Posterior cingulate gyrus (tissue), 11 donors: ENCODE results near the gene ATP5MK.
"Not testable (repeated sequence)": the region's sequence is repeated elsewhere in the genome, so short reads cannot be mapped to it uniquely, and the experiment has no call there.

Source experiments
- DNase-seq, 10 donors: peaks; one replicate each; pipeline versions ENCODE4 v3.0.0 to v3.0.0-alpha.2; 2020 to 2021; ENCODE audit warnings: mixed read lengths in 3 of 10
- intact Hi-C: fragments of 100-400 bp; cut with DNase I; formaldehyde crosslinking; loops from one replicate; pipeline ENCODE4 v1.15.1; 2023

The ATP5MK gene, protein sequence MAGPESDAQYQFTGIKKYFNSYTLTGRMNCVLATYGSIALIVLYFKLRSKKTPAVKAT

DNA sequence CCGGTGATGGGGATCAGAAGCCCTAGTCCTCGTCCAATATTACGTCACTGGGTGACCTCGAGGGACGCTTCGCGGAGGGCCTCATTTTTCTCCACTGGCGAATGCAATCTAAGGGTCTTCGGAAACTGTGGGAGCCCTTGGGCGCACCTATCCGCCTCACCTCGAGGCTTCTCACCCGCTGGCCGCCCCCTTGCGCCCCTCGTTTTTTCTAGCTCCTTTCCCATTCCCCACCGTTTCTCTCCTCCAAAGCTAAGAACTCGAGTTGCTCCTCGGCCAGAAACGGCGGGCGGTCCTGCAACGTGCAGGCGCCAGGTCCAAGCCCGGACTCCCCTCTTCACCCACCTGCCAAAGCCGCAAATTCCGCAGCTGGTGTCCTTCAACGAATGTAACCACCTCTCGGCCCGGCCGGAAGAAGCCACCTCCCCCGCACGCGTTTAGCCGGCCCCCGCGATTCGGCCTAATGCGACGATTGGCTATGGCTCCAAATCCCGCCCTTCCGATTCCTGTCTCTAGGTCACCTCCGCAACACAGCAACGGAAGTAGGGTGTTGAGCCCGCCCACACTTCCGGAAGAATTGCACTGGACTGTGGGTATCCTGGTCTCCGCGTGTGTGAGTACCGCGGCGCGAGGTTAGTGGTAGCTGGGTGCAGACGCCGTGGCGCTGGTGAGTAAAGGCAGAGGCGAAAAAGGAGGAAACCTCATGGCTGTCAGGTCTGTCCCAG is at the start of gene ATP5MK, which contains the start of gene PDCD11:
Gene ATP5MK (minus strand): TSS at position 409 of the 722 bp plus-strand sequence. CDS start 4,018 bp downstream, outside the sequence.
Gene PDCD11 (plus strand): TSS at position 560 of the 722 bp plus-strand sequence. CDS start 1,801 bp downstream, outside the sequence.
- peak; percentile 97 to 100 (median 98) for DNase-seq
- intact Hi-C loops, result no loop called here

DNA sequence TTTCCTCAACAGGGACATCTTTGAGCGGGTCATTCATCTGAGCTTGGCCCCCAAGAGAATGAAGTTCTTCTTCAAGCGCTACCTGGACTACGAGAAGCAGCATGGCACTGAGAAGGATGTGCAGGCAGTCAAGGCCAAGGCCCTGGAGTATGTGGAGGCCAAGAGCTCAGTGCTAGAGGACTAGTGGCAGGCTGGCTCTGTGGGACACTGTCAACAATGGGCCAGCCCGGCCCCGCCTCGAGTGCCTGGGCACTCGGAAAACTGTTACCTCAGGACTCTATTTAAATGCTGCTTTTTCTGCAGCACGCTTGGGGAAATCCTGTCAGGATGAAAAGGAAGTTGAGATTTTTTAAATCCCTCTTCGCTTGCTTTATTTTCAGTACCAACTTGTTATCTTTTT is 49.1 kb upstream of the ATP5MK start:
- DNase-seq, result peak in 3 of 10 donors; percentile 6 to 50 (median 47)
- intact Hi-C loops, result no loop called here

DNA sequence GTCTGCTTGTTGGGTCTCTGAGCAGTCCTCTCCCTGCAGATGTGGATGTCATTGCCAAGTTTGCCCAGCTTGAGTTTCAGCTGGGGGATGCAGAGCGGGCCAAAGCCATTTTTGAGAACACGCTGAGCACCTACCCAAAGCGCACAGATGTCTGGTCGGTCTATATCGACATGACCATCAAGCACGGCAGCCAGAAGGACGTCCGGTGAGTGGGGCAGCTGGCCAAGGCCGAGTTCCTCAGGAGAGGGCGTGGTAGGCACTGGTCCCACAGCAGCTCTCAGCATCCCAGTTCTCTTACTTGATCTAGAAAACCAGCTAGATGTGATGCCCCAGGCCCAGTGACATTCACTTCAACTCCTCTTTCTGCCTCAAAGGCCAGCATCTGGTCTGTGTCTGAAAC is 48.2 kb upstream of the ATP5MK start:
- DNase-seq, result peak in 3 of 10 donors; percentile 26 to 70 (median 47)
- intact Hi-C loops, result no loop called here

DNA sequence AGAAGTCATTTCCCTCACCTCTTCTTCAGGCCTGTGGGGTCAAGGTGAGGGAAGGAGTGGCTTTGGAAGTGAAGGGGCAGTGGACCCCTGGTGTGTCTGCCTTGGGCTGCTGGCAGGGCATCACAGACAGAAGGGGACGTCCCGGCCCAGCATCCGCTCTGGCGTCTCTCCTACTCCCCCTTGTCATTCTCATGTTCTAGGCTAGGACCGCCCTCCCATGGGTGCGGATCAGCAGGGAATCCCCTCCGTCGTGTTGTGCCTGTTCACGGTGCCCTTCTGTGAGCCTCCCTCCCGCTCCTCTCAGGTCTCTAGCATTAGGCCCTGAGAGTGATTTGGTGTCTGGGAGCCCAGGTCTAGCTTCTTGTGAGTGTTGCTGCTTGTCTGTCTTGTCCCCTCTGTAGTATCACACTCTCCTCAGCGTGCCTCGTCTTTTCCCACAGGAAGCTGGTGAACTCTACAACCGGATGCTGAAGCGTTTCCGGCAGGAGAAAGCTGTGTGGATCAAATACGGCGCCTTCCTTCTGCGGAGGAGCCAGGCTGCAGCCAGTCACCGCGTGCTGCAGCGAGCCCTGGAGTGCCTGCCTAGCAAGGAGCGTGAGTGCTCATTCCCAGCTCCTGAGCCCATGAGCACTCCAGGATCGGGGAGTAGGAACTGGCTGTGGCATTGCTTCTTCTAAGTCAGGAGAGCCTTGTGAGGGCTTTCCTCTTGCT is 47.4 kb upstream of the ATP5MK start:
- DNase-seq, result peak in 2 of 10 donors; percentile 45 to 79
- intact Hi-C loops, result no loop called here

DNA sequence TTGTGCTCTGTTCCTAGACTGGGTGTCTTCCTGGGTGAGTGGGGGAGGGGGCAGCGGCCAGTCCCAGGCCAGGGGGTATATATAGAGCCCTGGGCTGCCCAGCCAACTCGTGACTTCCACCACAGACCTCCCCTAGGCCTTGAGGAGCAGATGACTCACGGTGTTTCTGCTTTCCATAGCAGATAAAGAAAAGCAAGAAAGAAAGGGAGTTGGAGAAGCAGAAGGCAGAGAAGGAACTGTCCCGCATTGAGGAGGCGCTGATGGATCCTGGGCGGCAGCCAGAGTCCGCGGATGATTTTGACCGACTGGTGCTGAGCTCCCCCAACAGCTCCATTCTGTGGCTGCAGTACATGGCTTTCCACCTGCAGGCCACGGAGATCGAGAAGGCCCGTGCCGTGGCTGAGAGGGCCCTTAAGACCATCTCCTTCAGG is 45.8 kb upstream of the ATP5MK start:
- intact Hi-C loops, result no loop called here
- DNase-seq, result peak in 4 of 10 donors; percentile 34 to 89 (median 64)

DNA sequence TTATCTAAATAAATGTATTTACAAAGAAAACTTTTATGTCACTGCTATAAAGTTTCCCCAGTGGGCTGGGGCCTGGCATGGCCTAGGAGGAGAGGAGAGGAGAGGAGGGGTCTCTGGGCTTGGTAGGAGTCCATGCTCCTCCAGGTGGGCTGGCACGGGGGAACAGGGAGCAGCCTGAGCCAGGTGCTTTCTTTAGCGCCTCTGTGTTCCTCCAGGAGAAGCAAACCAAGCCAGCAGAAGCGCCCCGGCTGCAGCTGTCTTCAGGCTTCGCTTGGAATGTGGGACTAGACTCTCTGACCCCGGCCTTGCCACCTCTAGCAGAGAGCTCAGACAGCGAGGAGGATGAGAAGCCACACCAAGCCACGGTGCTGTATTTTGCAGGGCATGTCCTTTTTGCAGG is 45.3 kb upstream of the ATP5MK start:
- peak in 2 of 10 donors; percentile 67 to 75 for DNase-seq
- intact Hi-C loops, result no loop called here

DNA sequence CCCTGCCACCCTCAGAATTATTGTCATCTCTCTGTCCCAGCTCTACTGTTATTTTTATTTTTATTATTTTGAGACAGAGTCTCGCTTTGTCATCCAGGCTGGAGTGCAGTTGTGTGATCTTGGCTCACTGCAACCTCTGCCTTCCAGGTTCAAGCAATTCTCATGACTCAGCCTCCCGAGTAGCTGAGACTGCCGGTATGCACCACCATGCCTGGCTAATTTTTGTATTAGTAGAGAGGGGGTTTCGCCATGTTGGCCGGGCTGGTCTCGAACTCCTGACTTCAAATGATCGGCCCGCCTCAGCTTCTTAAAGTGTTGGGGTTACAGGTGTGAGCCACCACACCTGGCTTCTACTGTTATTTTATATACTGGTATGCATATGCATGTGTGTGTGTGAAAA is 44.9 kb upstream of the ATP5MK start:
- intact Hi-C loops, result no loop called here
- DNase-seq, result peak in 2 of 10 donors; percentile 28 to 52

DNA sequence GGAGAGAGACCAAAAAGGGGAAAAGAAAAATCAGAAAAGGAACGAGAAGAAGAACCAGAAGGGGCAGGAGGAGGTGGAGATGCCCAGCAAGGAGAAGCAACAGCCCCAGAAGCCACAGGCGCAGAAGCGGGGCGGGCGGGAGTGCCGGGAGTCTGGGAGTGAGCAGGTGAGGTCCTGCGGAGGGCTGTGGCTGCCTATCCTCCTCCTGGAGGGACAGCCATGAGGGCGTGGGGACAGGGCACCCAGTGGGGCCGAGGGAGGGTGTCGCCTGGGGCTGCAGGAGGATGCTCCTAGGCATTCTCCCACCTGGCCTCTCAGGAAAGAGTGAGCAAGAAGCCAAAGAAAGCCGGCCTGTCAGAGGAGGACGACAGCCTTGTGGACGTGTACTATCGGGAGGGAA is 44.1 kb upstream of the ATP5MK start:
- peak in 2 of 10 donors; percentile 75 to 80 for DNase-seq
- intact Hi-C loops, result no loop called here

DNA sequence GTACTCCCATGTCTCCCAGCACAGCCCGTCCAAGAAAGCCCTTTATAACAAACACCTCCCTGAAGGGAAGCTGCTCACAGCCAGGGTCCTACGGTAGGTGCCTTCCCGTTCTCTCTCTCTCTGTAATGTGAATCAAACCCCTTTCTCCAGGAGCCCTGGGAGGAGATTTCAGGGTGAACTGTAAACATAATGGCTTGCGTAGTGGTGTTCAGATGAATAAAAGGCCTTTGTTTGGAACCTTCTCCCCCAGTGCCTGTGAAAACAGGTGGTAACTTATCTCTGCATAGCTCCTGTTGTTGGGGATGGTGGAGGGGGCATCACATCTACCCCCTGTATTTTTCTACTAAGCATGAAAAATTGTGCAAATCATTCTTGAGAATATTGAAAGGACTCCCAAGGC is 43.5 kb upstream of the ATP5MK start:
- intact Hi-C loops, result no loop called here
- DNase-seq, result no peak

DNA sequence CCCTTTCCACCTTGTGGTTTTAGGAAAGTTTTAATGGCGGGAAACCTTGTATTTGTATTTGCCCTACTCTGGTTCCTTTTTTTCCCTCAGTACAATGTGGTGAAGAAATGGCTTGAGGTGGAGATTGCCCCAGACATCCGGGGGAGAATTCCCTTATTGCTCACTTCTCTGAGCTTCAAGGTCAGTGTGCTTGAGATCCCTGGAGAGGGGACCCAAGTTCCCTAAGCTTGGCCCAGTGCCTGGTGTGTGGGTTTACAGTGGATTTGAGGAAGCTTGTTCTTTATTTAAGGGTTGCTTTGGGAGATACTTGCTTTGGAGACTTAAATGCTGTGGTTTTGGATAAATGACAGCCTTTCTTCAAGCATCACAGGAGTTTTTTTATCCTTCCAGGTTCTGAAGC is 37.6 kb upstream of the ATP5MK start:
- DNase-seq, result no peak
- intact Hi-C loops, result no loop called here

DNA sequence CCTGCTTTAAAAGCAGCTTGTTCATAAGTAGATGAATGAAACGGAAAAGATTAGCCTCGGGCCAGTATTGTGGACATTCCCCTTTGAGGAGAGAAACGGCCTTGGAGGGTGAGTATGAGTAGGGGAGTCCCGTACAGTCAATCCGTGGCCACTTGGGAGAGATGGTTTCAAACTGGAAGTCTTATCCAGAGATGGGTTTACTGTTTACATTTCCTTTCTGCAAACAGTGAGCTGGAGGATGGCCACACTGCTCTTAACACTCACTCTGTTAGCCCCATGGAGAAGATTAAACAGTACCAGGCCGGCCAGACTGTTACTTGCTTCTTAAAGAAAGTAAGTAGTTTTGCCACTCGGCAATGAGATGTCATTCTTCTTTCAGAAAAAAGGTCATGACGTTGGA is 35.6 kb upstream of the ATP5MK start:
- DNase-seq, result no peak
- intact Hi-C loops, result no loop called here

DNA sequence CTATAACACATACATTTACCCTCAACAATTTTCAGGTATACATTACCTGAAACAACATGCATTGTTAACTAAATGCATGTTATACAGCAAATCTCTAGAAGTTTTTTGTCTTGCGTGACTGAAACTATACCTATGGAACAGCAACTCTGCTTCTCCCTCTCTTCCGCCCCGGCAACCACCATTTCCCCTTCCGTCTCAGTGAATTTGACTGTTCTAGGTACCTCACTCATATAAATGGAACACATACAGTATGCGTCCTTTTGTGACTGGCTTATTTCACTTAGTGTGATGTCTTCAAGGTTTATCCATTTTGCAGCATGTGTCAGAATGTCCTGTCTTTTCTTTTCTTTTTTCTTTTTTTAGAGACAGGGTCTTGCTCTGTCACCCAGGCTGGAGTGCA is 33.4 kb upstream of the ATP5MK start:
- intact Hi-C loops, result no loop called here
- DNase-seq, result no peak

DNA sequence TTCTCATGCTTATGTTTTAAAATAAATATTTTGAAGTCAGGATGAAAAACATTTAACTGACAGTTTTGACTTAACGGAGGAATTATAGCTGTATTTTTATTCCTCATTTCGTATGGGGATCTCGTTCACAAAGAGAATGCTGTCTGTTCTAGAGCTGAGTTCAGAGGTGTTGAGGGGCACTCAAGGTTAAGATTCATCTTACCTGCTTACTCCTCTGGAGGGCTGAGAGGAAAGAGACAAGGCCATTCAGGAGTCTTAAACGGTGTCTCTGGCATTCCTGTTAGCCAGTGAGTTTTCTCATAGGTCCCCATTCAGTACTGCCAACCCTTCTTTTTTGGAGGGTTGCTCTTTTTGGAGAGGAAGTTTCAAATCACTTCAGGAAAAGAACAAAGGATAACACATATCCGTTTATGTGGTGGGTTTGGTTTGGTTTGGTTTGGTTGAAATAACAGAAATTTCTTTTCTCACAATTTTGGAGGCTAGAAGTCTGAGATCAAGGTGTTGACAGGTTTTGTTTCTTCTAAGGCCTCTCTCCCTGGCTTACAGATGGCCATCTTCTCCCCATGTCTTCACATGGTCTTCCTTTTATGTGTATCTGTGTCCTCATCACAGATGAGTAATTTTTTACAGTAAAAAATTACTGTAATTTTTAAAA is 32.8 kb upstream of the ATP5MK start:
- intact Hi-C loops, result no loop called here
- DNase-seq, result no peak

DNA sequence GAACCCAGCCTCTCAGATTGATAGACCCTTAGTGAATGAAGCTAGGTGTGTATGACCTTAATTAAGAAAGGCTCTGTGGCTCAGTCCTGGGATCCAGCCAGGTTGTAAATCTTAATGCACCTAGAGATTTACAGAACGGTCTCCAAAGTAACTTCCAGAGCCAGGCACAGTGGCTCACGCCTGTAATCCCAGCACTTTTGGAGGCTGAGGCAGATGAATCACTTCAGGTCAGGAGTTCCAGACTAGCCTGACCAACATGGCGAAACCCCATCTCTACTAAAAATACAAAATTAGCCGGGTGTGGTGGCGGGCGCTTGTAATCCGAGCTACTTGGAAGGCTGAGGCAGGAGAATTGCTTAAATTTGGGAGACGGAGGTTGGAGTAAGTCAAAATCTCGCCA is 31.6 kb upstream of the ATP5MK start:
- intact Hi-C loops, result no loop called here

DNA sequence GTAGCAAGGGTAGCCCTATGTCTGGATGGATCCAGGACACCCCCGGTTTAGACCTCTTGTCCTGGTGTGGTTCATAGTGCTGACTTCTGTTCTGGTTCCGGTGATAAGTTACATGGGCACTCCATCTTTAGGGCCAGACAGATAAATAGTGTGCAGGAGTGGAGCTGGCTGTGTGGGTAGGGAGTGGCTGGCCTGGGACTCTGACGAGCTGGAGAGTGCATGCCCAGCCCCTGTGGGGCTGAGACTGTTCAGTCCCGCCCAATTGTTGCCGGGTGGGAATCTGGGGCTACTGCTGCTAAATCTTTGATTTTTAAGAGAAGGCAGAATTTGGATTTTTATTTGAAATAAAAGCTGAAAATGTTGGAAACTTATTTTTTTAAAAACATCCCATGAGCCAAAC is 27.5 kb upstream of the ATP5MK start:
- DNase-seq, result no peak
- intact Hi-C loops, result no loop called here

More for the DNA sequence above, 31.6 kb upstream of the ATP5MK start:
- no peak for DNase-seq

DNA sequence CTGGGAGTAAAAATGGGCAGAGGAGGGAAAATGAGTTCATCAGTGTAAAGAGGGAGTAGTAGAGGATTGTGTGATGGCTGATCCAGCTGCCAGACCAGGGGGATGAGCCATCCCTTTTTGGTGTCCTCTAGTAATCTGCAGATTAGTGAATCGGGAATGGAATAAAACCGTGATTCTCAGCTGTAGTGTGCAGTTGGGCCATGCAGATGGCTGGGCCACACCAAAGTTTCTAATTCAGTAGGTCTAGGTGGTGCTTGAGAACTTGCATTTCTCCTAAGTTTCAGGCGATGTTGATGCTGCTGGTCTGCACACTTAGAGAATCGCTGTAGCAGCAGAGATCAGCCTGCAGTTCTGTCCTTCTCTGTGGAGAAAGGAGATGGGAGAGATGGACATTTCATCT is 22.8 kb upstream of the ATP5MK start:
- intact Hi-C loops, result no loop called here
- no peak for DNase-seq

DNA sequence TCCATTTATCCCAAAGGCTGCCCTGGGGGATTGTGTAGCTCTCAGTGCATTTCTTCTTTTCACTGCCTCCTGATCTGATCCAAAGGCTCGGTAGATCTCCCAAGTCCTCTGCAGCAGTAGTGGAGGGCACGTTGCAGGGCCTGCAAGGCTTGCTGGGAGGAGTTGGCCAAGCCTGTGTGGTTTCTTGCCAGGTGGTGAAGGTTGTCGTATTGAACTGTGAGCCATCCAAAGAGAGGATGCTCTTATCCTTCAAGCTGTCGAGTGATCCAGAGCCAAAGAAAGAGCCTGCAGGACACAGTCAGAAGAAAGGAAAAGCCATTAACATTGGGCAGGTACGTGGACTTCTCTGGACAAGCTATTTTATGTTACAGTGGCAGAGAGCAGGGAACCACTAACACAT is 21.3 kb upstream of the ATP5MK start:
- intact Hi-C loops, result loop anchor here (2.0 kb wide), 1 partner anchor 67 kb away; no protein-coding TSS in a partner anchor
- DNase-seq, result no peak

DNA sequence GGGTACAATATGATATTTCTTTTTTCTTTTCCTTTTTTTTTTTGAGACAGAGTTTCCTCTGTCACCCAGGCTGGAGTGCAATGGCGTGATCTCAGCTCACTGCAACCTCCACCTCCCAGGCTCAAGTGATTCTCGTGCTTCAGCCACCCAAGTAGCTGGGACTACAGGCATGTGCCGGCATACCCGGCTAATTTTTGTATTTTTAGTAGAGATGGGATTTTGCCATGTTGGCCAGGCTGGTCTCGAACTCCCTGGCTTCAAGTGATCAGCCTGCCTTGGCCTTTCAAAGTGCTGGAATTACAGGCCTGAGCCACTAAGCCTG is 20.8 kb upstream of the ATP5MK start:
- intact Hi-C loops, result loop anchor here (2.0 kb wide), 1 partner anchor 68 kb away; no protein-coding TSS in a partner anchor
- not testable (repeated sequence) for DNase-seq

DNA sequence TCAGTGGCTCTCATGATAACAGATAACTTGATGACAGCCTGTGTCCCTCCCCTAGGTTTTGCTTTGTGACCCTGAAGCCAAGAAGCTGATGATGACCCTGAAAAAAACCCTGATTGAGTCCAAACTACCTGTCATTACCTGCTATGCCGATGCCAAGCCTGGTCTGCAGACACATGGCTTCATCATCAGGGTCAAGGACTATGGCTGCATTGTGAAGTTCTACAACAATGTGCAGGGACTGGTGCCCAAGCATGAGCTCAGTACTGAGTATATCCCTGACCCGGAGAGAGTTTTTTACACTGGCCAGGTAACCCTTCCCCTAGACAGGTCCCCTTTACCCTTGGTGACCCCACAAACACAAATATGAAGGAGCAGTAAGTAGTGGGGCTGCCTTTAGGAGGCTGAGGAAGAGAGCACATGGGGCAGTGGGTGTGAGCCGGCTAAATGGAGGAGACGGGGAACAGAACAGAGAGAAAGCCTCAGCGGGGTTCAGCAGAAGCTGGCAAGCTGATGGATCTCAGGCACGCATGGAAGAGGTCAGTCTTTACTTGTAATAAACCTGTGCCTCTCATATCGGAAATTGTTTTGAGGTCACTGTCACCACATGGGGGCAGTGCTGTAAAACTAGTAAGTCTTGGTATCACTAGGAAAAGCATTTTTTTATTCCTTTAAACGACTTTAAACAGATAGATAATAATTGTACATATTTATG is 20.3 kb upstream of the ATP5MK start:
- intact Hi-C loops, result loop anchor here (2.0 kb wide), 1 partner anchor 68 kb away; no protein-coding TSS in a partner anchor
- DNase-seq, result peak in 5 of 10 donors; percentile 33 to 59 (median 43)

DNA sequence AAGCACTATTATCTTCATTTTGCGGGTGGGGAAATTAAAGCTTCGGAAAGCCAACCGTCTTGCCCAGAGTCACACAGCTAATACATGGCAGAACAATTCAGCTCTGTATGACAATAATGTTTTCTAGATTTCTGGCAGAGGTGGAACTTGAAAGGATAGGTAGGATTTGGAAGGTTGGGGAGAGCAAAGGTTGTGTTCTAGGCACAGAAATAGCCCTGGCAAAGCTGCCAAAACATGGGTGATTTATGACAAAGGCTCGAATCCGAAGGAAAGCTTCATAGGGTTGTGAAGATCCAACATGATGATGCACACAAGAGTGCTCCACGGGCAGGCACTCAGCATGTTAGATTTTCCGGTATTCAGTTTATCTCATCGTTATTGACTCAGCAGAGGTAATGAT is 19.3 kb upstream of the ATP5MK start:
- intact Hi-C loops, result no loop called here

More for the DNA sequence above, 19.3 kb upstream of the ATP5MK start:
- no peak for DNase-seq
